Measurements from ENCODE around the gene CEP295NL. TPM values are rescaled to one million over a fixed set of nuclear protein-coding genes. Genes with fewer than 3 reads are reported as not detected.

The CEP295NL gene
- total RNA-seq (2021; fragmentation: NEBNext Ultra II Directional; extraction: Animal tissue kit (Norgen Biotek cat#: 25700)): 1.4 and 2.0 TPM in 2 replicates
- 0.05 and 0.06 TPM in 2 replicates for polyA plus RNA-seq (2011; rRNA removed)
- 0.04 TPM for polyA plus RNA-seq (2011; cell fraction: cytosol; rRNA removed)
- 0.29 TPM for polyA plus RNA-seq (2011; cell fraction: nucleus; rRNA removed)
- polyA plus RNA-seq (2012, experiment 1 of 2): 0.28 to 0.64 TPM (median 0.46 TPM) in 4 replicates
- 0.10 TPM for polyA plus RNA-seq (2012, experiment 2 of 2)
- polyA plus RNA-seq (2013, experiment 1 of 2): 0.14 TPM
- polyA plus RNA-seq (2013, experiment 2 of 2): 0.07 TPM
- 0.41 and 0.82 TPM in 2 replicates for polyA minus RNA-seq (2011; rRNA and poly(A)+ RNA removed)
- 0.51 TPM for polyA minus RNA-seq (2011; cell fraction: cytosol; rRNA and poly(A)+ RNA removed)
- polyA minus RNA-seq (2011; cell fraction: nucleus; rRNA and poly(A)+ RNA removed): 1.1 TPM
- long read RNA-seq, experiment 1: 0 reads
- long read RNA-seq, experiment 2: 0 reads

DNA sequence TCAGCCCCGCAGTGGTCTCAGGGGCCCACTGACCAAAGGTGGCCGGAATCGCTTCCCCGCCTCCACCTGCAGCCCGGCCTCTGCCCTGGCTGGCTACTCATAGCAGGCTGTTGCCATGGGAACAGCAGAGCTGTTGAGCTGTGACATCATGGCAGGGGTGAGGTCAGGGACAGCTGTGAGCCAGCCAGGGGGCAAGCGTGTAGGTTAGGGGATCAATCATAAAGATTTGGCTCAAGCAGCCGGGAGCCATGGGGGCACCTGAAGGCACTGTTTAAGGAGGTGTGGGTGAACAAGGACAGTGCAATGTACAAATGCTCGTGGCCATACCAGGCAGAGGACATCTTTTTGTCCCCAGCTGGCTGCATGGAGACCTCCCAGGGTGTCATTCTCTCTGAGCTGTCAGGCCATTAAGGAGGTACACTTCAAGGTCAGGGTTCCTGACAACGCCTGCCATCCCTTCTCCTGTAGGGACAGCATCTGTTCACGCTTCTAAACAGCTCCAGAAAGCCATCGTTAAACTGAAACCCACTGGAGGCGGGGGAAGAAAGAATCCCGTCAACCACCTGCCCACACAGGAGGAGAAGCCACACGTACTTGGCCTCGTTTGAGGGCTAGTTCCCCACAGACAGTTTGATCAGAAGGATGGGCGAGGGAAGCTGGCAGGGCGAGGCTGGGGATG, at the start of gene CEP295NL:
TSS of gene CEP295NL (minus strand) at position 101 of the 679 bp plus-strand sequence. CDS start 1,373 bp downstream, outside the sequence.
- Histone ChIP-seq H3K14ac (ENCODE audit: insufficient read length) (no peak within 1 kb of the TSS), H3K79me2 (ENCODE audit: control insufficient read depth in 1 of 2, insufficient read depth in 2 of 2, low read length in 2 of 2) (peaks cover 0 to 24% of the 10 kb centered on the region in 2 experiments; a peak in 2 of 4 replicates), H3K27me3 (replicated peaks in 1 of 4; ENCODE audit: control insufficient read depth in 3 of 4, extremely low read depth in 1 of 4, insufficient read depth in 3 of 4, low read length in 3 of 4) (no peaks in the 10 kb centered on the region), H3K23ac (ENCODE audit: insufficient read length) (no peak within 1 kb of the TSS), H2AFZ (ENCODE audit: low read length) (no peak within 1 kb of the TSS), H3K9me3 (ENCODE audit: insufficient read depth in 2 of 2, low read depth in 1 of 2, low read length in 1 of 2) (no peaks in the 10 kb centered on the region), H2BK15ac (ENCODE audit: low read length) (no peak within 1 kb of the TSS), H4K8ac (ENCODE audit: extremely low read depth, insufficient read depth, low read length) (no peak within 1 kb of the TSS; the same call in 1 of the 2 replicates), H4K91ac (replicated peaks; ENCODE audit: insufficient read length, low read length) (no peak within 1 kb of the TSS), H2BK120ac (replicated peaks; ENCODE audit: low read depth, low read length) (no peak within 1 kb of the TSS), H3K4ac (replicated peaks; ENCODE audit: insufficient read length, low read depth, low read length) (no peak within 1 kb of the TSS), H2BK5ac (ENCODE audit: low read depth, low read length) (no peak within 1 kb of the TSS), H3K27ac (ENCODE audit: low read depth, low read length) (no peak within 1 kb of the TSS), H3K23me2 (ENCODE audit: low read depth, low read length) (no peaks in the 10 kb centered on the region), H3K4me3 (ENCODE audit: extremely low read depth in 1 of 4, insufficient read depth in 2 of 4, low read depth in 3 of 4, low read length in 4 of 4) (no peak within 1 kb of the TSS), H3K4me2 (ENCODE audit: insufficient read depth in 1 of 2, low read depth in 2 of 2, low read length in 2 of 2) (no peak within 1 kb of the TSS), H2AK5ac (ENCODE audit: low read depth, low read length) (no peak within 1 kb of the TSS), H2BK20ac (ENCODE audit: low read length) (no peak within 1 kb of the TSS), H2BK12ac (ENCODE audit: low read depth, low read length) (no peak within 1 kb of the TSS), H3K79me1 (ENCODE audit: low read depth, low read length) (peaks cover 10% of the 10 kb centered on the region), H3K4me1 (replicated peaks in 1 of 4; ENCODE audit: control insufficient read depth in 3 of 4, insufficient read depth in 4 of 4, low read length in 3 of 4) (peaks cover 4 to 26% (median 14%) of the 10 kb centered on the region in 4 experiments), H3K9ac (replicated peaks in 1 of 4; ENCODE audit: extremely low read depth in 1 of 4, low read depth in 3 of 4, low read length in 3 of 4) (no peak within 1 kb of the TSS), H4K20me1 (replicated peaks in 1 of 2; ENCODE audit: control insufficient read depth in 1 of 2, insufficient read depth in 2 of 2, low read length in 2 of 2) (peaks cover 8 to 12% of the 10 kb centered on the region in 2 experiments), H3K18ac (ENCODE audit: extremely low read depth, low read length) (no peak within 1 kb of the TSS), H3K36me3 (ENCODE audit: control insufficient read depth in 2 of 4, insufficient read depth in 4 of 4, low read length in 3 of 4) (peaks cover 0 to 3% (median 1%) of the 10 kb centered on the region in 4 experiments; a peak in 3 of 8 replicates), H3K56ac (replicated peaks; ENCODE audit: insufficient read length, low read depth, low read length) (no peak within 1 kb of the TSS), H4K5ac (ENCODE audit: insufficient read length, low read depth, low read length) (no peak within 1 kb of the TSS)
- WGBS, 2 experiments (ENCODE audit: extremely low coverage in 1 of 2, insufficient coverage in 1 of 2, insufficient read length in 1 of 2, insufficient replicate concordance in 2 of 2, low coverage in 1 of 2, low lambda C conversion rate in 2 of 2, missing lambda C conversion rate in 1 of 2): 87% methylated on average over 17 of the region's 17 CpGs; no CpG with 5 or more reads in 1 of the 2 experiments
- ChIA-PET CTCF (ENCODE audit: partially characterized antibody) (interaction anchor here (0.7 to 3.5 kb wide), 10 partner anchors 12 to 142 kb away, joined by 3 to 20 read pairs (median 4); no protein-coding TSS in a partner anchor), POLR2A (ENCODE audit: partially characterized antibody) (interaction anchor here (1.1 to 1.3 kb wide), 2 partner anchors 21 to 118 kb away, joined by 3 to 5 read pairs; no protein-coding TSS in a partner anchor)
- no peak for DNase-seq (ENCODE audit: low read depth in 1 of 2, low spot score in 2 of 2)
- FAIRE-seq: no peak
- peak; percentile 30; the same call in 1 of the 2 replicates for TF ChIP-seq RFX5 (IDR thresholded peaks at IDR 0.05; ENCODE audit: borderline replicate concordance, low read depth, low read length)
- peak; percentile 74 for TF ChIP-seq CREB1 (IDR thresholded peaks at IDR 0.05)
- TF ChIP-seq ASH2L (IDR thresholded peaks at IDR 0.05; ENCODE audit: low read length): no peak
- no peak for TF ChIP-seq CTCF (IDR thresholded peaks at IDR 0.05; ENCODE audit: control extremely low read depth in 1 of 3, insufficient read depth in 1 of 3, low read depth in 1 of 3, low read length in 3 of 3)
- no peak for TF ChIP-seq POU5F1 (IDR thresholded peaks at IDR 0.05; ENCODE audit: low read depth, low read length)
- no peak for TF ChIP-seq TAF7 (optimal IDR thresholded peaks at IDR 0.05; ENCODE audit: borderline replicate concordance, low read depth, low read length)
- TF ChIP-seq TBP (IDR thresholded peaks at IDR 0.05; ENCODE audit: low read depth, low read length): no peak
- TF ChIP-seq KDM1A (IDR thresholded peaks at IDR 0.05; ENCODE audit: borderline replicate concordance, low read length): no peak

Measured in H1 (cell line).